Thymus (tissue), 11 donors: Measurements from ENCODE around the gene GABARAPL1. TPM values are rescaled to one million over a fixed set of nuclear protein-coding genes. Genes with fewer than 3 reads are reported as not detected.
"Not testable (repeated sequence)": the region's sequence is repeated elsewhere in the genome, so short reads cannot be mapped to it uniquely, and the experiment has no call there.

ENCODE experiments used
- DNase-seq, 9 donors: peaks; one replicate each; pipeline ENCODE4 v3.0.0-alpha.2; 2013; ENCODE audit warnings: low spot score in 9 of 9, low read depth in 6 of 9, missing footprints in 1 of 9
- H3K27ac ChIP-seq, 2 donors: one replicate each; pipeline ENCODE4 v1.5.1; 2013; ENCODE audit warnings: control low read depth in 1 of 2, low read depth in 1 of 2, low read length in 1 of 2, mild to moderate bottlenecking in 1 of 2, moderate library complexity in 1 of 2
- H3K27me3 ChIP-seq, 2 donors: one replicate each; pipeline ENCODE4 v1.5.1; 2013; ENCODE audit warnings: low read length in 1 of 2; ENCODE audit not compliant: control insufficient read depth in 2 of 2, insufficient read depth in 1 of 2
- H3K36me3 ChIP-seq, 2 donors: one replicate each; pipeline ENCODE4 v1.5.1; 2013; ENCODE audit warnings: low read length in 1 of 2, mild to moderate bottlenecking in 1 of 2, moderate library complexity in 1 of 2; ENCODE audit not compliant: control insufficient read depth in 2 of 2, insufficient read depth in 2 of 2
- H3K4me1 ChIP-seq, 2 donors: one replicate each; pipeline ENCODE4 v1.5.1; 2013; ENCODE audit warnings: low read length in 2 of 2; ENCODE audit not compliant: control insufficient read depth in 2 of 2, insufficient read depth in 2 of 2
- H3K4me3 ChIP-seq, 2 donors: one replicate each; pipeline ENCODE4 v1.5.1; 2013; ENCODE audit warnings: low read length in 2 of 2, control low read depth in 1 of 2, mild to moderate bottlenecking in 1 of 2
- H3K9me3 ChIP-seq, 2 donors: one replicate each; pipeline ENCODE4 v1.5.1; 2013; ENCODE audit warnings: low read length in 1 of 2, mild to moderate bottlenecking in 1 of 2; ENCODE audit not compliant: control insufficient read depth in 2 of 2, insufficient read depth in 1 of 2
- WGBS: extraction: QIAGEN DNeasy Blood & Tissue Kit; methylation state at CpG from one replicate; pipeline ENCODE4 v1.1.7; 2013; 5-methylcytosine and 5-hydroxymethylcytosine counted together
- polyA plus RNA-seq: library from polyadenylated mRNA; stranded (reverse); fragments of 200-250 nt; gene quantifications from one replicate; pipeline ENCODE4 v1.2.3, GENCODE V29; 2013
- total RNA-seq: library from RNA; stranded (reverse); fragments of 120-200 nt; gene quantifications from one replicate; pipeline ENCODE4 v1.2.4, GENCODE V29; 2013
- donor health status: healthy.

The GABARAPL1 gene
- total and polyA plus RNA-seq, 2 donors: 19.1 to 92.0 TPM

- Histone ChIP-seq H3K27me3 (no peaks in the 10 kb centered on the region), H3K27ac (no peak overlapping the region), H3K4me3 (no peak overlapping the region), H3K4me1 (peaks cover 3 to 28% of the 10 kb centered on the region in 2 donors), H3K36me3 (no peaks in the 10 kb centered on the region), H3K9me3 (no peaks in the 10 kb centered on the region)
- no peak for DNase-seq
- WGBS: 97% methylated on average over 25 of the region's 25 CpGs
These were observed 1.4 kb upstream of the GABARAPL1 start for GRCh38 chr12:10211101-10211939.

GRCh38 chr12:10211940-10212738 is 538 bp upstream of the GABARAPL1 start:
- peak overlapping the region; percentile 81 to 94 for H3K27ac ChIP-seq
- WGBS: 44% methylated on average over 40 of the region's 40 CpGs
- H3K9me3 ChIP-seq: no peaks in the 10 kb centered on the region

DNA sequence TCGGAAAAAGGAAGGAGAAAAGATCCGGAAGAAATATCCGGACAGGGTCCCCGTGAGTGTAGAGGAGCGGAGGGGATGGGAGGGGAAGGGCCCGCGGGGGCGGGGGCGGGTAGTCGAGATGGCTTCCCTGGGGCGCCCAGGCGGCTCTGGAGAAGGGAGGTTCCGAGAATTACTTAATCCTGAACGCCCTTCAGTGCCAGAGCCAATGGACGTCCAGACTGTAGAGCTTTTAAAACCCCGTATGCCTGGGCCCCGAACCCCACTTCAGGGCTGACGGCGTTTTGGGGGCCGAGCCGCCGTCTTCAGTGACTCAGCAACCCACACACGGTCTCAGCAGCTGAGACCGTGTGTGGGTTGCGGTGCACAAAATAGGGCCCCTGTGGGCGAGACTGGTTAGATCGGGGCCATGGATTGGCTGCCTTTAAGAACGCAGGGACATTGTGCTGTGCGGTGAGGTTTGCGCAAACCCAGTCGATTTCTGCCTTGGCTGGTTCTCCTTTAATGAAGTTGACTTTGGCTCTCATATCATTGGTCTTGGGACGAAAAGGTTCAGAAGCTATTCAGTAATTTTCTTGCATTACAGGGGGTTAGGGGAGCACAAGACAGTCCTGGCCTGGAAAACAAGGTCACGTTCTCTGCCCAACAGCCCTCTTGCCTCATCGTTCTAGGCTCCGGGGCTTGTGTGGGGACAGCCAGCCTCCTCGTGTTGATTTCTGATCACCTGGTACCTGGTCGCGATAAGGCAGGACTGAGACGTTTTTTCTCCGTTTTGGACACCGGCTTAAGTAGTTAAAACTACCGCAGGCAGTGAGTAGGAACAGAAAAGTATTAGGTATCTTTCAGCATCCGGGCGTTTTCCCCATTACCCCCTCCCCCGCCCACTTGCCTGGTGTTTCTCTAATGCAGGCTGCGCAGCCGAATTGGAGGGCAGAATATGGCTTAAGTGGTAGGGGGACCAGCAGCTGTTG is 775 bp downstream of the GABARAPL1 start:
- Histone ChIP-seq H3K4me3 (peak overlapping the region; percentile 64 to 74), H3K9me3 (no peaks in the 10 kb centered on the region), H3K36me3 (peaks cover 0 to 5% of the 10 kb centered on the region in 2 donors), H3K27ac (peak overlapping the region; percentile 81 to 94), H3K27me3 (no peaks in the 10 kb centered on the region), H3K4me1 (peaks cover 3 to 28% of the 10 kb centered on the region in 2 donors)
- WGBS: 1% methylated on average over 47 of the region's 47 CpGs
- DNase-seq: peak in 8 of 9 donors; percentile 39 to 82 (median 60)

More at GRCh38 chr12:10211940-10212738, 538 bp upstream of the GABARAPL1 start:
- Histone ChIP-seq H3K36me3 (no peaks in the 10 kb centered on the region), H3K4me1 (peaks cover 3 to 28% of the 10 kb centered on the region in 2 donors), H3K27me3 (no peaks in the 10 kb centered on the region), H3K4me3 (peak overlapping the region; percentile 64 to 74)
- DNase-seq: peak in 7 of 9 donors; percentile 59 to 86 (median 71)

DNA sequence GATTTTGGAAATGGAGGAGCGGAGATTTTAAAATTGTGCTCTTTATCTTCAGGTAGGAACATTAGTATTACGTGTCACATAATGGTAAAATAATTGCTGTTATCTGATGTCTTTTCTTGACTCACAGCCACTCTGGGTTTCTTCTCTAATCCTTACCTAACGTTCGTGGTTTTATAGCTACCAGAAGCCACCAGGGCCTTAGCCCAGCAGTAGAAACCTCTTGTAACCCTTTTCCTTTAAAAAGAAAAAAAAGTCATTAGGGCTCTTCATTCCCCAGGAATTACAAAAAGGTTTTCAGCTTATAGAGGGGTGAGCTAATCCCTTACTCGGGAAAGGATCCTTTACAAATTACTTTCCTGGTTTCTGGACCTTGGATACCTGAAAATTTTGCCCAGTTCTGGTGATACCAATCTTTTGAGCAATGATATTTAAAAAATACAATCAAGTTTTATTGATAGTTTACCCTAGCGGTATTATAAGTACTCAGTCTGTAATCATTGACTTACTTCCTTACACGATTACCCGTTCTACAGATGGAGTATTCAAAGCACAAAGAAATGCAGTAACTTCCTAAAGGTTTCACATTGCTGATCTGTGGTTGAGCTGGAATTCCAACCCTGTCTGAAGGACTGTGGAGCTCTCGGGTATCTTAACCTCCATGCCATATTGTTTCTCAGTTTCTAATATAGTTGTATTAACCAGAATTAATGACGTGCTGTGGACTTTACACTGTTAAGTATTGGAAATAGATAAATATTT is 1.6 kb downstream of the GABARAPL1 start:
- Histone ChIP-seq H3K9me3 (no peaks in the 10 kb centered on the region), H3K4me1 (peaks cover 3 to 28% of the 10 kb centered on the region in 2 donors), H3K4me3 (peak overlapping the region; percentile 64 to 74), H3K27ac (peak overlapping the region; percentile 5 to 81), H3K36me3 (peaks cover 4 to 11% of the 10 kb centered on the region in 2 donors), H3K27me3 (no peaks in the 10 kb centered on the region)
- WGBS: 57% methylated on average over 10 of the region's 10 CpGs
- no peak for DNase-seq

GRCh38 chr12:10214895-10215267 is 2.2 kb downstream of the GABARAPL1 start:
- DNase-seq: no peak
- Histone ChIP-seq H3K27ac (no peak overlapping the region), H3K4me1 (peaks cover 3 to 28% of the 10 kb centered on the region in 2 donors), H3K9me3 (no peaks in the 10 kb centered on the region), H3K36me3 (peaks cover 7 to 11% of the 10 kb centered on the region in 2 donors), H3K4me3 (no peak overlapping the region), H3K27me3 (no peaks in the 10 kb centered on the region)
- WGBS: over 99% methylated on average over 3 of the region's 3 CpGs

DNA sequence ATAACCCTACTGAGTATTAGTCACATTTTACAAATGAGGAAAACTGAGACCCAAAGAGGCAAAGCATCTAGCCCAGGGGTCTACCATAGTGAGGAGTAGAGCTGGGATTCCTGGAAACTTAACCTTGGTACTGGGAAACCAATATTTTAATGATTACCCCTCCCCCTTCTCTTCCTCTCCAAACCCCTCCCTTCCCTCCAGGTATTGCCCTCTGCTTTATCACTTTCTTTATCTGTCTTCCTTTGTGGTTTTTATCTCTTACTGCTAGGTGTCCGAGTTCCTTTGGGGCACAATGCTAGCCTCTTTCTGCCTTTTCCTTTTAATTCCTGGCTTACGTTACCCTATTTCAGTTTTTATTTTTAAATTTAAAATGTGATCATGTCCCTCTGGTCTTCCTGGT is 2.8 kb downstream of the GABARAPL1 start:
- no peak for DNase-seq
- H3K4me1 ChIP-seq: peaks cover 3 to 28% of the 10 kb centered on the region in 2 donors
- peak overlapping the region in 1 of 2 donors; percentile 33 for H3K27ac ChIP-seq
- H3K36me3 ChIP-seq: peaks cover 12 to 14% of the 10 kb centered on the region in 2 donors
- no peaks in the 10 kb centered on the region for H3K9me3 ChIP-seq
- H3K4me3 ChIP-seq: no peak overlapping the region
- 41% methylated on average over 2 of the region's 2 CpGs for WGBS
- no peaks in the 10 kb centered on the region for H3K27me3 ChIP-seq

DNA sequence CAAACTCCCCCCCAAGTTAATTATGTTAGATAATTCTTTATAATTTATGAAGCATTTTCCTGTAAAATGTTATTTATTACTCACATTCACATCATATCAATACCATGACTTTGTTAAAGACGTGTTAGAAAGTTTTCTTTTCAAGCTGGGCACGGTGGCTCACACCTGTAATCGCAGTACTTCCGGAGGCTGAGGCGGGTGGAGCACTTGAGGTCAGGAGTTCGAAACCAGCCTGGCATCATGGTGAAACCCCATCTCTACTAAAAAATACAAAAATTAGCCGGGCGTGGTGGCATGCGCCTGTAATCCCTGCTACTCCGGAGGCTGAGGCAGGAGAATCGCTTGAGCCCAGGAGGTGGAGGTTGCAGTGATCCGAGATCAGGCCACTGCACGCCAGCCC is 3.3 kb downstream of the GABARAPL1 start:
- H3K4me3 ChIP-seq, H3K9me3 ChIP-seq, H3K27me3 ChIP-seq, H3K27ac ChIP-seq, DNase-seq: not testable (repeated sequence)
- 93% methylated on average over 13 of the region's 13 CpGs for WGBS
- Histone ChIP-seq H3K36me3 (peaks cover 17 to 18% of the 10 kb centered on the region in 2 donors), H3K4me1 (peaks cover 3 to 28% of the 10 kb centered on the region in 2 donors)

- Histone ChIP-seq H3K27ac (no peak overlapping the region), H3K4me1 (peaks cover 0 to 21% of the 10 kb centered on the region in 2 donors), H3K36me3 (peaks cover 26 to 32% of the 10 kb centered on the region in 2 donors), H3K4me3 (no peak overlapping the region), H3K9me3 (no peaks in the 10 kb centered on the region), H3K27me3 (no peaks in the 10 kb centered on the region)
- 98% methylated on average over 6 of the region's 6 CpGs for WGBS
- no peak for DNase-seq
These were observed 5.3 kb downstream of the GABARAPL1 start for GRCh38 chr12:10218021-10218420.
